T-helper 1 cell treated with Interleukin-12 subunit alpha and Interleukin-12 subunit beta and Interleukin-4 antibody, amounts not matched to agents 30 μg/mL and 1 μg/mL, for 36 hours (primary cell): ENCODE results near the gene TKFC.
A peak's percentile ranks its signal among the peaks of the same experiment; 100 is the strongest.

ENCODE experiments used
- H3K27ac Mint-ChIP-seq: one replicate; pipeline ENCODE4 v1.8.0; 2021; ENCODE audit warnings: mild to moderate bottlenecking, mixed read lengths
- H3K27me3 Mint-ChIP-seq: one replicate; pipeline ENCODE4 v1.8.0; 2021; ENCODE audit warnings: low read depth, mixed read lengths
- H3K36me3 Mint-ChIP-seq: one replicate; pipeline ENCODE4 v1.8.0; 2021; ENCODE audit warnings: low read depth, mixed read lengths
- H3K4me1 Mint-ChIP-seq: one replicate; pipeline ENCODE4 v1.8.0; 2021; ENCODE audit warnings: low read depth, mixed read lengths
- H3K4me3 Mint-ChIP-seq: one replicate; pipeline ENCODE4 v1.8.0; 2021; ENCODE audit warnings: mild to moderate bottlenecking, moderate library complexity, mixed read lengths
- H3K9me3 Mint-ChIP-seq: one replicate; pipeline ENCODE4 v1.8.0; 2021; ENCODE audit warnings: mixed read lengths

The TKFC gene

GRCh38 chr11:61347916-61348461 is 15.0 kb downstream of the TKFC start:
- Mint-ChIP-seq H3K4me1 (peaks cover 1% of the 10 kb centered on the region), H3K36me3 (peaks cover 17% of the 10 kb centered on the region), H3K27me3 (no peaks in the 10 kb centered on the region), H3K27ac (no peak overlapping the region), H3K9me3 (no peaks in the 10 kb centered on the region), H3K4me3 (no peak overlapping the region)

- H3K9me3 Mint-ChIP-seq: no peaks in the 10 kb centered on the region
- no peak overlapping the region for H3K27ac Mint-ChIP-seq
- H3K4me3 Mint-ChIP-seq: no peak overlapping the region
- peaks cover 26% of the 10 kb centered on the region for H3K36me3 Mint-ChIP-seq
- no peaks in the 10 kb centered on the region for H3K27me3 Mint-ChIP-seq
- peaks cover 1% of the 10 kb centered on the region for H3K4me1 Mint-ChIP-seq
These were observed 16.2 kb downstream of the TKFC start for GRCh38 chr11:61349189-61349751.

DNA sequence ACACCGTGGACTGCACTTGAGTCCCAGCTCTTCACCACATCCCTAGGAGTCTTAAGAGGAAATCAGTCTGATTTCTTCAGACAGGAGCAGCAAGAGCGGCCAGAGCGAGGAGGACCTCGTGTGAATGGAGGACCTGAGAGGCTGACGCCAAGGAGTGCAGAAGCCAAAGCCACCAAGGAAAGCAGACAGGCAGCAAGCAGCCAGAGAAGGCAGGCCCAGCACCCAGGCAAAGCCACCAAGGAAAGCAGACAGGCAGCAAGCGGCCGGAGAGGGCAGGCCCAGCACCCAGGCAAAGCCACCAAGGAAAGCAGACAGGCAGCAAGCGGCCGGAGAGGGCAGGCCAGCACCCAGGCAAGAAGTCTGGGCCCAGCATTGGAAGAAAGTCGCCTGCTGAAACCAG is 16.9 kb downstream of the TKFC start:
- H3K4me1 Mint-ChIP-seq: peaks cover 1% of the 10 kb centered on the region
- H3K27ac Mint-ChIP-seq: peak overlapping the region; percentile 33
- no peak overlapping the region for H3K4me3 Mint-ChIP-seq
- no peaks in the 10 kb centered on the region for H3K27me3 Mint-ChIP-seq
- H3K9me3 Mint-ChIP-seq: no peaks in the 10 kb centered on the region
- H3K36me3 Mint-ChIP-seq: peaks cover 26% of the 10 kb centered on the region

DNA sequence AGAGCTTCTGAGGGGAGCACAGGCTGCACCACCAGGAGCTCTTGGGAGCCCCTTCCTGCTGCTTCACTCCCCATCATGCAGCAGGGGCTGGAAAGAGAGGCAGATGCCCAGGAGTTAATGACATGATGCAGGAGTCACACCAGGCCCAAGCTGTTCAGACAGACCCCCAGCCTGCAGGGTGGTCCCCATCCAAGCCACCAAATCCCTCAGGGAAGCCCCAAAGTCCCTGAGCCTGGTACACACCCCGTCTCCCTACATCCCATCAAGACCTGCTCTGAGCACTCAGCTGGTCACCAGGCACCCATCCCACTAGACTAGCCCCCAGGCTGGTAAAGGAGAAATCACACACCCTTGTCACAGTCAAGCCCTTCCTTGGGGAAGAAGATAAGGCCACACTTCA is 17.3 kb downstream of the TKFC start:
- Mint-ChIP-seq H3K4me3 (no peak overlapping the region), H3K27ac (no peak overlapping the region), H3K27me3 (no peaks in the 10 kb centered on the region), H3K4me1 (peaks cover 1% of the 10 kb centered on the region), H3K36me3 (peaks cover 28% of the 10 kb centered on the region), H3K9me3 (no peaks in the 10 kb centered on the region)

GRCh38 chr11:61350803-61351202 is 17.8 kb downstream of the TKFC start:
- H3K4me1 Mint-ChIP-seq: peaks cover 1% of the 10 kb centered on the region
- H3K4me3 Mint-ChIP-seq: no peak overlapping the region
- H3K27ac Mint-ChIP-seq: no peak overlapping the region
- H3K36me3 Mint-ChIP-seq: peaks cover 28% of the 10 kb centered on the region
- no peaks in the 10 kb centered on the region for H3K9me3 Mint-ChIP-seq
- H3K27me3 Mint-ChIP-seq: no peaks in the 10 kb centered on the region

DNA sequence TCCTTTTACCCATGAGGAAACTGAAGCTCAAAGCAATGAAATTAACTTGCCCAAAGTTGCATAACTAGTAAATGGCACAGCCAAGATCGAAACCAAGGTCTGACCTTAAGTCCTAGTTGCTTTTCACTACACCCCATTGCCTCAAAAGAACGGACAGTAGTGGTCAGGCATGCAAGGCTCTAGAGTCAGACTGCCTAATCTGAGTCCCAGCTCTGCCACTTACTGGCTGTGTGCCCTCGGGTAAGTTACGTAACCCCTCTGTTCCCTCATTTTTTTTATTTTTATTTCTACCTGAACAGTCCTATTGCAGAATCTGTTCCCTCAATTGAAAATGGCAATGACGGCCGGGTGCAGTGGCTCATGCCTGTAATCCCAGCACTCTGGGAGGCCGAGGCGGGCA is 19.0 kb downstream of the TKFC start:
- Mint-ChIP-seq H3K4me1 (no peaks in the 10 kb centered on the region), H3K27me3 (no peaks in the 10 kb centered on the region), H3K27ac (no peak overlapping the region), H3K4me3 (no peak overlapping the region), H3K9me3 (no peaks in the 10 kb centered on the region), H3K36me3 (peaks cover 31% of the 10 kb centered on the region)

GRCh38 chr11:61353131-61354067 is 20.4 kb downstream of the TKFC start:
- H3K36me3 Mint-ChIP-seq: peaks cover 27% of the 10 kb centered on the region
- no peak overlapping the region for H3K27ac Mint-ChIP-seq
- H3K4me1 Mint-ChIP-seq: peaks cover 2% of the 10 kb centered on the region
- no peak overlapping the region for H3K4me3 Mint-ChIP-seq
- H3K9me3 Mint-ChIP-seq: no peaks in the 10 kb centered on the region
- no peaks in the 10 kb centered on the region for H3K27me3 Mint-ChIP-seq

GRCh38 chr11:61354208-61354607 is 21.2 kb downstream of the TKFC start:
- Mint-ChIP-seq H3K9me3 (no peaks in the 10 kb centered on the region), H3K4me3 (no peak overlapping the region), H3K27me3 (no peaks in the 10 kb centered on the region), H3K27ac (no peak overlapping the region), H3K4me1 (peaks cover 3% of the 10 kb centered on the region), H3K36me3 (peaks cover 27% of the 10 kb centered on the region)

DNA sequence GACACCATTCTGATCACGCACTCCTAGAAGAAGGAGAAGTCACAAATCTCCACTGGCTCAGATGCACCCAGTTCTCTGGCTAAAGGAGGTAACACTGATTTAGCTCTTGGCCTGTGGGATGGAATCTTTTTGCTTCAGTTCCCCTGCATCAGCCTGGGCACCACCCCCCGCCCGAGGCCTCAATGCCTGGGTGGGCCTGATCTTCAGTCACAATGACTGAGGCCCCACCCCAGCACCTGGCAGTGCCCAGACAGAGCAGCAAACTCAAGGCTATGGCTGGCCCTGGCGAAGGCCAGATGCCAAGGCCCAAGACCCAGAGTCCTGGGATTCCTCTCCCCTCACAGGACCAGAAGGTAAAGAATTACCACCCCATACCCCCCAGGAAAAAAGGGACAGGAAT is 23.7 kb downstream of the TKFC start:
- Mint-ChIP-seq H3K36me3 (peaks cover 20% of the 10 kb centered on the region), H3K4me1 (peaks cover 18% of the 10 kb centered on the region), H3K27ac (no peak overlapping the region), H3K27me3 (no peaks in the 10 kb centered on the region), H3K9me3 (no peaks in the 10 kb centered on the region), H3K4me3 (no peak overlapping the region)

- Mint-ChIP-seq H3K36me3 (peaks cover 23% of the 10 kb centered on the region), H3K9me3 (no peaks in the 10 kb centered on the region), H3K4me1 (peaks cover 18% of the 10 kb centered on the region), H3K27ac (no peak overlapping the region), H3K27me3 (no peaks in the 10 kb centered on the region), H3K4me3 (no peak overlapping the region)
These were observed 24.3 kb downstream of the TKFC start for GRCh38 chr11:61357233-61357893.

GRCh38 chr11:61357894-61358239 is 24.8 kb downstream of the TKFC start:
- H3K27me3 Mint-ChIP-seq: no peaks in the 10 kb centered on the region
- peaks cover 22% of the 10 kb centered on the region for H3K4me1 Mint-ChIP-seq
- peaks cover 19% of the 10 kb centered on the region for H3K36me3 Mint-ChIP-seq
- no peak overlapping the region for H3K27ac Mint-ChIP-seq
- no peaks in the 10 kb centered on the region for H3K9me3 Mint-ChIP-seq
- H3K4me3 Mint-ChIP-seq: no peak overlapping the region

GRCh38 chr11:61358566-61358965 is 25.5 kb downstream of the TKFC start:
- H3K4me3 Mint-ChIP-seq: no peak overlapping the region
- peaks cover 13% of the 10 kb centered on the region for H3K36me3 Mint-ChIP-seq
- peaks cover 28% of the 10 kb centered on the region for H3K4me1 Mint-ChIP-seq
- no peaks in the 10 kb centered on the region for H3K27me3 Mint-ChIP-seq
- H3K9me3 Mint-ChIP-seq: no peaks in the 10 kb centered on the region
- H3K27ac Mint-ChIP-seq: no peak overlapping the region

DNA sequence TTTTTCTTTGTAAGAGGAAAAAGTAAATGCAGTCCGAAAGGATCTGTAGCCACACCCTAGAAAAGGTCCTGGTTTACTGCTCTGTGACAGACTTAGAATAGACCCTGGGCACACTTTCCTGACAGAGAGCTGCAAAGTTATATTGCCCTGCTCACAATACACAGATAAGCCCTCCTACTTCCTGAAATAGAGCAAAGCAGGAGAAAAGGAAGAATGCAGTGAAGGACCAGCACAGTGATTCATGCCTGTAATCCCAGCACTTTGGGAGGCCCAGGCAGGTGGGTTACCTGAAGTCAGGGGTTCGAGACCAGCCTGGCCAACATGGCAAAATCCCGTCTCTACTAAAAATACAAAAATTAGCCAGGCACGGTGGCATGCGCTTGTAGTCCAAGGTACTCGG is 26.5 kb downstream of the TKFC start:
- peak overlapping the region; percentile 17 for H3K4me3 Mint-ChIP-seq
- no peaks in the 10 kb centered on the region for H3K9me3 Mint-ChIP-seq
- no peaks in the 10 kb centered on the region for H3K27me3 Mint-ChIP-seq
- peaks cover 33% of the 10 kb centered on the region for H3K4me1 Mint-ChIP-seq
- peak overlapping the region; percentile 26 for H3K27ac Mint-ChIP-seq
- H3K36me3 Mint-ChIP-seq: peaks cover 10% of the 10 kb centered on the region

- Mint-ChIP-seq H3K4me1 (peaks cover 33% of the 10 kb centered on the region), H3K36me3 (peaks cover 5% of the 10 kb centered on the region), H3K27ac (peak overlapping the region; percentile 97), H3K27me3 (no peaks in the 10 kb centered on the region), H3K9me3 (no peaks in the 10 kb centered on the region), H3K4me3 (peak overlapping the region; percentile 98)
These were observed 28.3 kb downstream of the TKFC start for GRCh38 chr11:61361237-61361740.
